ENCODE data around the gene C14orf119. TPM values are rescaled to one million over a fixed set of nuclear protein-coding genes. Genes with fewer than 3 reads are reported as not detected.

C14orf119 gene
- total and polyA plus RNA-seq, 7 experiments from 2014 or later = 6.0 to 169 (median 45.0) TPM

DNA sequence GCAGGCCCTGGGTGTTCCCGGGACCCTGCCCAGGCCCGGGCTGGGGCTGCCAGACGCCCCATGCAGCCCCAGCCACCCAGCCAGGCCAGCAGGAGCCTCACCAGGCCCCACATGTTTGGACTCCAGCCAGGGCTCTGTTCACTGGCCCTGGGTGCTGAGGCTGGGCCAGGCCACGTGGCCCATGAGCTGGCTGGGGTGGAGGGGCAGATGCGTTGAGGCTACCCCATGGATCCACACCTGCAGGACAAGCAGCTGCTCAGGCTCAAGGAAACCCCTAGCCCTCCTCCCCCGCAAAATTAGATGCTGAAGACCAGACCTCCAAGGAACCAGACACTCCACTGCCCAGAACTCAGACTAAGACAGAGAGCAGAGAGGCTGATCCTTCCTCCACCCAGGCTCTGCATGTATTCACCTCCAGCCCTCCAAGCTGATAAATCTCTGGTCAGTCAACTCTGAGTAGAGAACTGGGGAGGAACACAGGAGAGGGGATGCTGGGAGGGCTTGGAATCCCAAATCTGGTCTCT, 39.6 kb upstream of the C14orf119 start:
- H3K4me3 Mint-ChIP-seq = peak overlapping the region in 9 of 10 donors; percentile 74 to 90 (median 83)
- H3K27ac Mint-ChIP-seq = peak overlapping the region in 2 of 9 donors; percentile 16 to 51
- H3K4me1 Mint-ChIP-seq = peaks cover 13 to 25% (median 17%) of the 10 kb centered on the region in 7 donors
- H3K27me3 Mint-ChIP-seq = peaks cover 0 to 8% (median 0%) of the 10 kb centered on the region in 5 donors
- intact Hi-C loops (cut with micrococcal nuclease) = loop anchor here (1.0 to 10.0 kb wide), 4 partner anchors 20 to 231 kb away; partner anchors contain the start of gene MRPL52 (in 1 of the 2)
- H3K36me3 Mint-ChIP-seq = peaks cover 0 to 7% (median 3%) of the 10 kb centered on the region in 5 donors
- Histone ChIP-seq H3K36me3 (ENCODE audit: control insufficient read depth in 2 of 3, insufficient read depth in 3 of 3, low read length in 3 of 3) (peaks cover 2 to 19% (median 2%) of the 10 kb centered on the region in 3 experiments), H3K4me3 (ENCODE audit: low read length) (no peak overlapping the region), H3K27me3 (ENCODE audit: control insufficient read depth in 2 of 2, insufficient read depth in 2 of 2, low read length in 2 of 2) (no peaks in the 10 kb centered on the region), H3K4me1 (ENCODE audit: control insufficient read depth in 2 of 2, insufficient read depth in 2 of 2, low read length in 2 of 2) (peaks cover 7 to 9% of the 10 kb centered on the region in 2 donors), H3K27ac (ENCODE audit: low read depth, low read length) (no peak overlapping the region), H3K9me3 (ENCODE audit: control insufficient read depth in 2 of 3, low read length in 3 of 3) (no peaks in the 10 kb centered on the region)
- ChIA-PET CTCF (interaction anchor here (0.5 to 12.2 kb wide), 12 partner anchors 15 to 166 kb away, joined by 3 to 264 read pairs (median 4); partner anchors contain the start of gene AJUBA), POLR2A (interaction anchor here (0.6 to 6.5 kb wide), 4 partner anchors 10 to 830 kb away, joined by 3 to 76 read pairs (median 4); partner anchors contain the start of gene AJUBA)
- DNase-seq (peak in 1 of 9 donors; percentile 19), ATAC-seq (no peak)
- no peaks in the 10 kb centered on the region for H3K9me3 Mint-ChIP-seq

DNA sequence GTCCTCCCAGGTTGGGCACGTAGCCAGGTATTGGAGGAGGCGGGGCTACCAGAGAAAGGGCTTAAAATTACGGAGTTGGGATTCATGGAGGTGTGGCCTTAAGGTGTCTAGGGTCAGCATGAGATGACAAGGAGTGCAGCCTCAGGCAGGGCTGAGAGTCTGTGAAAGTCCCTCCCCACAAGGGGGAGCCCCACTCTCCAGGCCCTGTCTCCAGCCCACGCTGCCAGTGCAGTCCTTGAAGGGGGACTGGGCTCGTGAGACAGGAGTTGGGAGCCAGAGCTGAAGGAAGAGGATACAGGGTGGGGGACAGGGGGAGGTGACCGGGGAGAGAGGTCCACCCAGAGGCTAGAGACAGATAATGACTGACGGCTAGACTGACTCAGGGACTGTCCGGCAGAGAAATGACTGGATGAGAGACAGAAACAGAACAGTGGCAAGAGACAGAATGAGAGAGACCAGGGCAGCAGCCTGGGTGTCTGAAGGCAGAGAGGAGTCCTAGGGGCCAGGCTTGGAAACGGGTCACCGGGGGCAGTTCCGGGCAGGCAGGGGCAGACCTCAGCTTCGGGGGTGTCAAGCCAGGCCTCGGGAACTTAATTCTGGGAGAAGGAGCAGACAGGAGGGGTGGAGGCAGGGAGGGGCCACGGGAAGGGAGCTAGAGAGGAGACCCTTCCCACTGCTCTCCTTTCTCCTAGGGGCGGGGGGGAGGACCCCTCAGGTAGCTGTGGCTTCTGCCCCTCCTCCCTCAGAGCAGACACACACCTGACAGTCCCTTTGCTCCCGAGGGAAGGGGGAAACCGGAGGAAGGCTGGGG, 39.0 kb upstream of the C14orf119 start:
- ATAC-seq = peak; percentile 79
- CTCF ChIA-PET = interaction anchor here (0.6 to 12.2 kb wide), 12 partner anchors 20 to 167 kb away, joined by 3 to 264 read pairs (median 4); partner anchors contain the start of genes AJUBA and PRMT5
- peak overlapping the region; percentile 23 for H3K4me3 ChIP-seq (ENCODE audit: low read length)
- peaks cover 7 to 9% of the 10 kb centered on the region in 2 donors for H3K4me1 ChIP-seq (ENCODE audit: control insufficient read depth in 2 of 2, insufficient read depth in 2 of 2, low read length in 2 of 2)
- DNase-seq = peak; percentile 51 to 74 (median 65)
- H3K4me1 Mint-ChIP-seq = peaks cover 13 to 23% (median 17%) of the 10 kb centered on the region in 7 donors
- H3K27ac Mint-ChIP-seq = peak overlapping the region in 7 of 9 donors; percentile 6 to 86 (median 55)
- peaks cover 6 to 26% (median 8%) of the 10 kb centered on the region in 3 experiments for H3K36me3 ChIP-seq (ENCODE audit: control insufficient read depth in 2 of 3, insufficient read depth in 3 of 3, low read length in 3 of 3)
- POLR2A ChIA-PET = interaction anchor here (0.6 to 6.5 kb wide), 5 partner anchors 10 to 529 kb away, joined by 3 to 76 read pairs (median 4); partner anchors contain the start of gene AJUBA
- H3K36me3 Mint-ChIP-seq = peaks cover 0 to 12% (median 7%) of the 10 kb centered on the region in 5 donors
- H3K27me3 ChIP-seq (ENCODE audit: control insufficient read depth in 2 of 2, insufficient read depth in 2 of 2, low read length in 2 of 2) = no peaks in the 10 kb centered on the region
- peaks cover 0 to 8% (median 0%) of the 10 kb centered on the region in 5 donors for H3K27me3 Mint-ChIP-seq
- peak overlapping the region; percentile 74 to 90 (median 86) for H3K4me3 Mint-ChIP-seq
- H3K9me3 ChIP-seq (ENCODE audit: control insufficient read depth in 2 of 3, low read length in 3 of 3) = no peaks in the 10 kb centered on the region
- intact Hi-C loops (cut with micrococcal nuclease) = loop anchor here (1.0 to 10.0 kb wide), 4 partner anchors 21 to 232 kb away; partner anchors contain the start of gene MRPL52 (in 1 of the 2)
- H3K27ac ChIP-seq (ENCODE audit: low read depth, low read length) = peak overlapping the region; percentile 58
- H3K9me3 Mint-ChIP-seq = peaks cover 0 to 2% (median 0%) of the 10 kb centered on the region in 11 donors

DNA sequence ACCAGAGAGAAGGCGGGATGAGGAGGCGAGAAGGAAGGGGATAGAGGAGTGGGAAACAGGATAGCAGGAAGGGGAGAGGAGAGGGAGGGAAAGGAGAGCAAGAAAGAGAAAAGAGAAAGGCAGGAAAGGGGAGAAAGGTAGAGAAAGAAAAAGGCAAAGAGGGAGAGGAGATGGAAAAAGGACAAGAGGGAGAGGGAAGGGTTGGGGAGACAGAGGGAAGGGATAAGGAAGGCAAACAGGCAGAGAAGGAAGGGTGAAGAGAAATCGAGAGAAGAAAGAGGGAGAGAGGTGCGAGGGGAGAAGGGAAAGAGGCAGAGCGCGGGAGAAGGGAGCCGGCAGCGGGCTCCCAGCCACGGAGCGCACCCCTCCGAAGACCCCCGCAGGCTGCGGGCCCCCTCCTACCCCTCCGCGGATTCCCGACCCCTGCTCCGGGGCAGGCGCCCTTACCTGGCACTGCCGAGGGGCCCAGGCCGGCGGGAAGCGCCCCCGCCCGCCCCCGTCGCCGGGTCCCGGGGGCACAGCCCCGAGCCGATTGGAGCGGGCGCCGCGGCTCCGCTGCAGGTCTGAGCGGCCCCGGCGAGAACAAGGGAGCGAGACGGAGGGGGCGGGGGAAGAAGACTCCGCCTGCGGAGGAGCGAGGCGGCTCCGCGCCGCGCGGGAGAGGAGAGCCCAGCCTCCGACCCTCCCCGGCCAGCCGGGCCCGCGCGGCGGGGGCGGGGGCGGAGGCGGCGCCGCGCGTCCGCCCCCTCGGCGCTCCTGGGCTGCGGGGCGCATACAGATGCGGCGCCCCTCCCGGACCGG, 38.1 kb upstream of the C14orf119 start, which contains the start of gene CDH24:
Gene CDH24 (minus strand): TSS at position 565 of the 801 bp plus-strand sequence. CDS start 1,787 bp downstream, outside the sequence.
- POLR2A ChIA-PET = interaction anchor here (0.8 to 6.5 kb wide), 10 partner anchors 12 to 102 kb away, joined by 3 to 76 read pairs (median 4); partner anchors contain the start of gene AJUBA
- peak within 1 kb of the TSS; percentile 16 to 86 (median 55) for H3K27ac Mint-ChIP-seq
- H3K36me3 Mint-ChIP-seq = peaks cover 0 to 14% (median 9%) of the 10 kb centered on the region in 5 donors
- intact Hi-C loops (cut with micrococcal nuclease) = loop anchor here (1.0 to 10.0 kb wide), 5 partner anchors 22 to 232 kb away; partner anchors contain the start of genes MRPL52 (in 1 of the 2) and PRMT5 (in 1 of the 2)
- peak within 1 kb of the TSS; percentile 78 to 91 (median 88) for H3K4me3 Mint-ChIP-seq
- H3K27me3 ChIP-seq (ENCODE audit: control insufficient read depth in 2 of 2, insufficient read depth in 2 of 2, low read length in 2 of 2) = no peaks in the 10 kb centered on the region
- peak within 1 kb of the TSS; percentile 67 for H3K4me3 ChIP-seq (ENCODE audit: low read length)
- peaks cover 13 to 20% (median 17%) of the 10 kb centered on the region in 7 donors for H3K4me1 Mint-ChIP-seq
- DNase-seq (peak; percentile 30 to 76 (median 54)), ATAC-seq (peak; percentile 77)
- peaks cover 0 to 2% (median 0%) of the 10 kb centered on the region in 11 donors for H3K9me3 Mint-ChIP-seq
- H3K4me1 ChIP-seq (ENCODE audit: control insufficient read depth in 2 of 2, insufficient read depth in 2 of 2, low read length in 2 of 2) = peaks cover 7 to 9% of the 10 kb centered on the region in 2 donors
- H3K36me3 ChIP-seq (ENCODE audit: control insufficient read depth in 2 of 3, insufficient read depth in 3 of 3, low read length in 3 of 3) = peaks cover 8 to 34% (median 9%) of the 10 kb centered on the region in 3 experiments
- CTCF ChIA-PET = interaction anchor here (0.6 to 12.2 kb wide), 24 partner anchors 12 to 1047 kb away, joined by 3 to 264 read pairs (median 4); partner anchors contain the start of genes AJUBA and PRMT5
- H3K27me3 Mint-ChIP-seq = peaks cover 0 to 8% (median 0%) of the 10 kb centered on the region in 5 donors
- H3K9me3 ChIP-seq (ENCODE audit: control insufficient read depth in 2 of 3, low read length in 3 of 3) = no peaks in the 10 kb centered on the region
- H3K27ac ChIP-seq (ENCODE audit: low read depth, low read length) = peak within 1 kb of the TSS; percentile 58

GRCh38 chr14:23057757-23058653, 37.3 kb upstream of the C14orf119 start:
- intact Hi-C loops (cut with micrococcal nuclease) = loop anchor here (1.0 to 10.0 kb wide), 11 partner anchors 23 to 501 kb away; partner anchors contain the start of genes MRPL52 (in 1 of the 2) and PRMT5 (in 1 of the 2)
- peak overlapping the region in 7 of 9 donors; percentile 23 to 85 (median 58) for H3K27ac Mint-ChIP-seq
- peaks cover 0 to 2% (median 0%) of the 10 kb centered on the region in 11 donors for H3K9me3 Mint-ChIP-seq
- H3K27ac ChIP-seq (ENCODE audit: low read depth, low read length) = peak overlapping the region; percentile 49
- H3K36me3 ChIP-seq (ENCODE audit: control insufficient read depth in 2 of 3, insufficient read depth in 3 of 3, low read length in 3 of 3) = peaks cover 17 to 42% (median 17%) of the 10 kb centered on the region in 3 experiments
- peaks cover 0 to 21% (median 16%) of the 10 kb centered on the region in 5 donors for H3K36me3 Mint-ChIP-seq
- H3K4me1 ChIP-seq (ENCODE audit: control insufficient read depth in 2 of 2, insufficient read depth in 2 of 2, low read length in 2 of 2) = peaks cover 7 to 9% of the 10 kb centered on the region in 2 donors
- peaks cover 0 to 8% (median 0%) of the 10 kb centered on the region in 5 donors for H3K27me3 Mint-ChIP-seq
- DNase-seq (peak; percentile 71 to 89 (median 83)), ATAC-seq (peak; percentile 81)
- POLR2A ChIA-PET = interaction anchor here (0.8 to 6.5 kb wide), 10 partner anchors 9 to 103 kb away, joined by 3 to 76 read pairs (median 4); partner anchors contain the start of gene AJUBA
- peak overlapping the region; percentile 78 to 91 (median 87) for H3K4me3 Mint-ChIP-seq
- H3K27me3 ChIP-seq (ENCODE audit: control insufficient read depth in 2 of 2, insufficient read depth in 2 of 2, low read length in 2 of 2) = no peaks in the 10 kb centered on the region
- H3K9me3 ChIP-seq (ENCODE audit: control insufficient read depth in 2 of 3, low read length in 3 of 3) = no peaks in the 10 kb centered on the region
- CTCF ChIA-PET = interaction anchor here (0.6 to 12.2 kb wide), 27 partner anchors 11 to 1046 kb away, joined by 3 to 264 read pairs (median 3); partner anchors contain the start of genes AJUBA and PRMT5
- H3K4me3 ChIP-seq (ENCODE audit: low read length) = peak overlapping the region; percentile 67
- H3K4me1 Mint-ChIP-seq = peaks cover 13 to 20% (median 17%) of the 10 kb centered on the region in 7 donors
